Endothelial cell of umbilical vein (primary cell): ENCODE data around the gene SPAG8. TPM values are rescaled to one million over a fixed set of nuclear protein-coding genes. Genes with fewer than 3 reads are reported as not detected.

ENCODE experiments used
- BruUV-seq: library from RNA; stranded (reverse); fragments of 400-500 nt; replicated peaks from 2 replicates; lab custom pipeline; 2021; lab: Mats Ljungman, UMichigan
- CTCF ChIA-PET: fragments of 300-600, 350-600 bp; sonication (Branson Sonifier 250); formaldehyde crosslinking; loops from one replicate; lab custom pipeline; 2021; ENCODE audit warnings: antibody characterized with exemption, inconsistent platforms; lab: Charles Lee
- POLR2A ChIA-PET: fragments of 300-600, 350-600 bp; sonication (Branson Sonifier 250); formaldehyde crosslinking; loops from one replicate; lab custom pipeline; 2021; ENCODE audit warnings: antibody characterized with exemption, inconsistent platforms; lab: Charles Lee
- DNase-seq: peaks from one replicate; pipeline ENCODE4 v3.0.0-alpha.2; 2011; ENCODE audit warnings: low read depth, low spot score
- FAIRE-seq: peaks from 2 replicates; lab custom pipeline; 2011; peaks lifted over from hg19 to GRCh38; lab: Jason Lieb, UNC
- H2AFZ ChIP-seq: 2 replicates; pipeline ENCODE4 v1.6.0; 2012; ENCODE audit warnings: low read depth, low read length, control low read depth, inconsistent platforms
- H3K27ac ChIP-seq: 2 replicates; pipeline ENCODE4 v1.5.1; 2011; ENCODE audit warnings: low read depth, mild to moderate bottlenecking, control low read depth, low read length, moderate library complexity; ENCODE audit not compliant: insufficient read depth
- H3K27me3 ChIP-seq, 2 experiments: 2 replicates each; pipeline versions ENCODE4 v1.6.0 to v1.6.1; 2011; ENCODE audit warnings: low read length in 2 of 2, mixed read lengths in 1 of 2; ENCODE audit not compliant: control insufficient read depth in 2 of 2, insufficient read depth in 2 of 2
- H3K36me3 ChIP-seq, 2 experiments: 2 replicates in 1 of 2; 3 replicates in 1 of 2; pipeline ENCODE4 v1.5.1; 2011; ENCODE audit warnings: low read length in 2 of 2, mild to moderate bottlenecking in 1 of 2, moderate library complexity in 1 of 2; ENCODE audit not compliant: control insufficient read depth in 2 of 2, insufficient read depth in 2 of 2; ENCODE audit errors: extremely low read depth in 1 of 2
- H3K4me1 ChIP-seq: 3 replicates; pipeline ENCODE4 v1.5.1; 2011; ENCODE audit warnings: mild to moderate bottlenecking, low read length; ENCODE audit not compliant: control insufficient read depth, insufficient read depth; ENCODE audit errors: extremely low read depth
- H3K4me2 ChIP-seq: 2 replicates; pipeline ENCODE4 v1.6.1; 2011; ENCODE audit warnings: low read length, control low read depth, mixed read lengths; ENCODE audit not compliant: insufficient read depth
- H3K4me3 ChIP-seq, 3 experiments: fragments of 200-600 bp in 1 of 3; sonication (generic), shearing (Covaris generic) in 1 of 3; replicated peaks in 1 of 3; 2 replicates each; pipeline ENCODE4 v1.5.1; 2011 to 2016; ENCODE audit warnings: control low read depth in 3 of 3, low read length in 3 of 3, mild to moderate bottlenecking in 2 of 3, inconsistent platforms in 1 of 3, low read depth in 1 of 3, moderate library complexity in 1 of 3; ENCODE audit not compliant: insufficient read depth in 1 of 3
- H3K79me2 ChIP-seq: 2 replicates; pipeline ENCODE4 v1.6.0; 2012; ENCODE audit warnings: low read length, inconsistent platforms; ENCODE audit not compliant: control insufficient read depth, insufficient read depth
- H3K9ac ChIP-seq: replicated peaks from 2 replicates; pipeline ENCODE3; 2011; ENCODE audit warnings: low read length, control low read depth; ENCODE audit not compliant: insufficient read depth; ENCODE audit errors: extremely low read depth
- H3K9me1 ChIP-seq: replicated peaks from 3 replicates; pipeline ENCODE4 v1.6.0; 2011; ENCODE audit warnings: mild to moderate bottlenecking, low read length; ENCODE audit not compliant: control insufficient read depth, insufficient read depth; ENCODE audit errors: extremely low read depth
- H3K9me3 ChIP-seq: replicated peaks from 2 replicates; pipeline ENCODE4 v1.5.1; 2012; ENCODE audit warnings: low read length, inconsistent platforms; ENCODE audit not compliant: control insufficient read depth, insufficient read depth
- H4K20me1 ChIP-seq: replicated peaks from 2 replicates; pipeline ENCODE3; 2011; ENCODE audit warnings: mild to moderate bottlenecking, low read length; ENCODE audit not compliant: control insufficient read depth, insufficient read depth; ENCODE audit errors: extremely low read depth
- CTCF ChIP-seq, 2 donors: IDR thresholded peaks; 1 replicate in 1 of 2; 2 replicates in 1 of 2; pipeline ENCODE4 v1.5.1; 2011; ENCODE audit warnings: low read length in 2 of 2, mild to moderate bottlenecking in 2 of 2, moderate library complexity in 2 of 2, control low read depth in 1 of 2, inconsistent platforms in 1 of 2, low read depth in 1 of 2; ENCODE audit not compliant: insufficient read depth in 1 of 2; ENCODE audit errors: extremely low read depth in 1 of 2
- EZH2 ChIP-seq: IDR thresholded peaks from 2 replicates; pipeline ENCODE4 v1.6.1; 2012; ENCODE audit warnings: borderline replicate concordance, low read depth, mild to moderate bottlenecking, moderate library complexity, low read length, inconsistent platforms; ENCODE audit not compliant: severe bottlenecking
- FOS ChIP-seq: IDR thresholded peaks from 2 replicates; pipeline ENCODE4 v1.6.1; 2011; ENCODE audit warnings: mild to moderate bottlenecking, low read length, moderate library complexity, borderline replicate concordance; ENCODE audit not compliant: insufficient read depth
- GATA2 ChIP-seq: IDR thresholded peaks from 2 replicates; pipeline ENCODE4 v1.7.0; 2011; ENCODE audit warnings: low read depth, mild to moderate bottlenecking, moderate library complexity, mixed read lengths, low read length; ENCODE audit not compliant: insufficient read length, insufficient read depth
- JUN ChIP-seq: IDR thresholded peaks from 2 replicates; pipeline ENCODE4 v1.6.1; 2011; ENCODE audit warnings: borderline replicate concordance, low read depth; ENCODE audit not compliant: insufficient read length, insufficient read depth
- MAX ChIP-seq: IDR thresholded peaks from 2 replicates; pipeline ENCODE4 v1.6.1; 2011; ENCODE audit not compliant: insufficient read depth, insufficient read length
- MYC ChIP-seq: IDR thresholded peaks from one replicate; pipeline ENCODE4 v1.6.1; 2011; ENCODE audit warnings: mild to moderate bottlenecking, low read depth, low read length
- POLR2A ChIP-seq: IDR thresholded peaks from 2 replicates; pipeline ENCODE4 v1.6.1; 2012; ENCODE audit warnings: low read depth, mild to moderate bottlenecking, control low read depth, low read length
- POLR2AphosphoS5 ChIP-seq: IDR thresholded peaks from 2 replicates; pipeline ENCODE4 v1.6.1; 2012; ENCODE audit warnings: low read depth, mild to moderate bottlenecking, control low read depth, low read length, moderate library complexity; ENCODE audit not compliant: insufficient read depth
- dilution Hi-C: fragments of 300-500 bp; cut with MboI; formaldehyde crosslinking; loops from one replicate; pipeline ENCODE4 v1.15.0; 2019; ENCODE audit warnings: low sequenced_read_pairs; ENCODE audit not compliant: extremely low pct_ligation_motif_present
- intact Hi-C: fragments of 100-400 bp; cut with micrococcal nuclease; formaldehyde crosslinking; loops from one replicate; pipeline ENCODE4 v1.10.0; 2022
- polyA plus RNA-seq, 4 experiments: library from polyadenylated mRNA; depleted of rRNA in 3 of 4; stranded (reverse) in 3 of 4; unstranded in 1 of 4; fragments of >200 nt; gene quantifications; 2 replicates each; pipeline versions ENCODE4 v1.2.1 to v1.2.3, GENCODE V29; 2011 to 2012; ENCODE audit warnings: missing spikeins in 1 of 4
- total RNA-seq: library from RNA; stranded (reverse); gene quantifications from 2 replicates; pipeline ENCODE4 v1.2.3, GENCODE V29; 2021

SPAG8 gene
- total and polyA plus RNA-seq, 2 donors (not counting 3 experiments of a cell fraction or from before 2014, with no cell fraction given) = 0.21 to 0.69 TPM

- Histone ChIP-seq H3K27ac (no peak overlapping the region), H3K9me3 (no peaks in the 10 kb centered on the region), H3K9ac (no peak overlapping the region), H2AFZ (no peak overlapping the region), H3K4me1 (peaks cover 23% of the 10 kb centered on the region), H3K36me3 (no peaks in the 10 kb centered on the region), H3K4me3 (no peak overlapping the region), H3K79me2 (no peaks in the 10 kb centered on the region), H4K20me1 (no peaks in the 10 kb centered on the region), H3K27me3 (no peaks in the 10 kb centered on the region), H3K4me2 (no peak overlapping the region), H3K9me1 (no peaks in the 10 kb centered on the region)
- DNase-seq (no peak), FAIRE-seq (no peak)
- ChIA-PET CTCF (interaction anchor here (1.4 kb wide), 1 partner anchor 116 kb away, joined by 4 read pairs; no protein-coding TSS in a partner anchor), POLR2A (no interaction called here)
- dilution Hi-C loops = no loop called here
- intact Hi-C loops = no loop called here
- BruUV-seq = no TSS peak
- TF ChIP-seq MAX = no peak
- peak; percentile 2 for TF ChIP-seq JUN
- TF ChIP-seq GATA2 = no peak
- TF ChIP-seq POLR2AphosphoS5 = no peak
- no peak for TF ChIP-seq POLR2A
- TF ChIP-seq EZH2 = no peak
- no peak for TF ChIP-seq FOS
- no peak for TF ChIP-seq MYC
Measured at GRCh38 chr9:35766997-35767396, 45.1 kb downstream of the SPAG8 start.

DNA sequence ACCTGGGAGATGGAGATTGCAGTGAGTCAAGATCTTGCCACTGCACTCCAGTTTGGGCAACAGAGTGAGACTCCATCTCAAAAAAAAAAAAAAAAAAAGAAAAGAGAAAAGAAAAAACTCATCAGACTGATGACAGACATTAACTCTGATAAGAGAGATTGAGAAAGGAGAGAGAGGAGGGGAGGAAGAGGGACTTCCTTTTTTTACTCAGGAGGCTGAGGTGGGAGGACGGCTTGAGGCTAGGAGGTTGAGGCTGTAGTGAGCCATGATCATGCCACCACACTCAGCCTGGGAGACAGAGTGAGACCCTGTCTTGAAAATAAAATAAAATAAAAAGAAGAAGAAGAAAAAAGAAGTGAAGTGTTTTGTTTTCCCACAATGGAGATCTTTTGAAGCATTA is 48.3 kb downstream of the SPAG8 start:
- peaks cover 34% of the 10 kb centered on the region for H3K4me1 ChIP-seq
- no peaks in the 10 kb centered on the region for H3K27me3 ChIP-seq
- H4K20me1 ChIP-seq = no peaks in the 10 kb centered on the region
- no peaks in the 10 kb centered on the region for H3K9me1 ChIP-seq
- BruUV-seq = no TSS peak
- no peak for TF ChIP-seq JUN
- no peak for TF ChIP-seq POLR2AphosphoS5
- no peak for TF ChIP-seq MAX
- no peak for TF ChIP-seq CTCF (IDR thresholded peaks at IDR 0.05; ENCODE audit: extremely low read depth in 1 of 2, insufficient read depth in 1 of 2, low read depth in 1 of 2, low read length in 2 of 2)
- TF ChIP-seq MYC = no peak
- no peak for TF ChIP-seq EZH2
- no peak for TF ChIP-seq FOS
- TF ChIP-seq POLR2A = no peak
- no peak for TF ChIP-seq GATA2
- H3K36me3 ChIP-seq = no peaks in the 10 kb centered on the region
- no peak overlapping the region for H2AFZ ChIP-seq
- CTCF ChIA-PET = interaction anchor here (0.9 kb wide), 1 partner anchor 27 kb away, joined by 3 read pairs; no protein-coding TSS in a partner anchor
- POLR2A ChIA-PET = no interaction called here
- no peak overlapping the region for H3K27ac ChIP-seq
- FAIRE-seq = no peak
- no peak overlapping the region for H3K4me2 ChIP-seq
- H3K9me3 ChIP-seq = no peaks in the 10 kb centered on the region
- dilution Hi-C loops (no loop called here), intact Hi-C loops (no loop called here)
- no peak overlapping the region for H3K9ac ChIP-seq
- no peaks in the 10 kb centered on the region for H3K79me2 ChIP-seq
- H3K4me3 ChIP-seq = no peak overlapping the region
- DNase-seq = no peak
